H4 (cell line): ENCODE results near the gene PTAR1. TPM values are rescaled to one million over a fixed set of nuclear protein-coding genes. Genes with fewer than 3 reads are reported as not detected.
A peak's percentile ranks its signal among the peaks of the same experiment; 100 is the strongest.

Source experiments
- DNase-seq: peaks from one replicate; pipeline ENCODE4 v3.0.0-alpha.2; 2015; ENCODE audit warnings: low spot score
- total RNA-seq: library from RNA; depleted of rRNA; stranded (reverse); fragments of >200 nt; shearing (Covaris generic); gene quantifications from 2 replicates; pipeline ENCODE4 v1.2.3, GENCODE V29; 2014; rRNA removed

Gene PTAR1
- total RNA-seq, 1 experiment from 2014 or later = 36.0 TPM

- no peak for DNase-seq
Observed at GRCh38 chr9:69674716-69675438, 84.9 kb downstream of the PTAR1 start.

GRCh38 chr9:69674112-69674685 is 85.6 kb downstream of the PTAR1 start:
- DNase-seq = no peak

GRCh38 chr9:69673311-69673640 is 86.5 kb downstream of the PTAR1 start:
- DNase-seq = no peak

- DNase-seq = peak; percentile 71
Observed at GRCh38 chr9:69672596-69673310, 87.1 kb downstream of the PTAR1 start.

- no peak for DNase-seq
Observed at GRCh38 chr9:69671879-69672595, 87.8 kb downstream of the PTAR1 start, which contains the start of gene APBA1. Gene APBA1, minus strand, starts transcription at chr9:69672371.

- no peak for DNase-seq
Observed at GRCh38 chr9:69671311-69671878, 88.4 kb downstream of the PTAR1 start.

GRCh38 chr9:69667306-69667705 is 92.5 kb downstream of the PTAR1 start:
- DNase-seq = no peak

GRCh38 chr9:69660304-69660703 is 99.5 kb downstream of the PTAR1 start:
- no peak for DNase-seq

Other genes with a start within 250 kb of the PTAR1 start
- 0.25 and 0.41 TPM in 2 replicates for gene APBA1, start 87.6 kb downstream of the PTAR1 start, total RNA-seq
- not detected in 2 replicates for gene CFAP95, start 60.8 kb upstream of the PTAR1 start, total RNA-seq